Midbrain (tissue), 1 donor: Measurements from ENCODE around the gene MIAT.
A peak's percentile ranks its signal among the peaks of the same experiment; 100 is the strongest.
"Not testable (repeated sequence)": the region's sequence is repeated elsewhere in the genome, so short reads cannot be mapped to it uniquely, and the experiment has no call there.

Experiments used
- DNase-seq: peaks from one replicate; lab custom pipeline; 2025; lab: John Stamatoyannopoulos, UW

Gene MIAT

DNA sequence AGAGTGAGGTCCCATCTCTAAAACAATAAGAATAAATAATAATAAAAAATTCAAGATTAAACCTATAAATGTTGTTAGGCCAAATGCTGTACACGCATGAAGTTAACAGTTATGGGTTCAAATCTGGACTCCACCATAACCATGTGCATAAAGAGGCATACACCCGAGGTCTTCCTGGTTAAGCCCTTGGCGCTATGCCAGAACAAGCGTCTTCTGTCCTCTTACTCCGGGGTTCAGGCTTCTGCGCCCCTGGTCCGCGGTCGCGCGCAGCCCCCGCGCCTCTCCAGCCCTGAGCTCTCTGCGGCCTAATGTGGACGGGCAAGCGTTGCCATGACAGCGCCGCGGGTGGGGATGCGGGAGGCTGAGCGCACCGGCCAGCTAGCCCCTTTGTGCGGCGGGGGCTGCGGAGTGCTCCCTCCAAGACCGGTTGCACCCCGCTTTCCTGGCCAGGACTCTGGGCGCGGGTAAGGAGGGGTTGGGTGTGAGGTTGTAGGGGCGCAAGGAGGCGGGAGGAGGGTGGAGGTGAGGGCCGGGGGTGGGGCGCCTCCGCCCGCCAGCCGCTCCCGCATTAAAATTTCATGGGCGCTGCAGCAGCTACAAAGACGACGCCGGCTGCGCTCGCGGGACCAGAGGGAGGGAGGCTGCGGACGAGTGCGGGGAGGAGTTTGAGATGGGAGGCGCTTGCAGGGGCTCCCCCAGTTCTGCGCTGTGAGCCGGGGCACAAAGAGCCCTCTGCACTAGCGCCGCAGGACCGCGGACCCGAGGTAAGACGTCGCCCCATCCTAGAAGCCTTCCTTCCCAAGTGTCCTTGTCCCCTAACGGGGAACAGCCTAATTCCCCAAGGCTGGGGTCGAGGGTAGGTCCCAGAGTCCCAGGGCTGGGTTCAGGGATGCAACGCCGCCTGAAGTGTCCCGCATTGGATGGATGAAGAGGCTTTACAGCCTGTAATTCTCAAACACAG is at the start of gene MIAT:
Gene MIAT (plus strand): TSS at position 698 of the 961 bp plus-strand sequence.
- peak; percentile 41 for DNase-seq

DNA sequence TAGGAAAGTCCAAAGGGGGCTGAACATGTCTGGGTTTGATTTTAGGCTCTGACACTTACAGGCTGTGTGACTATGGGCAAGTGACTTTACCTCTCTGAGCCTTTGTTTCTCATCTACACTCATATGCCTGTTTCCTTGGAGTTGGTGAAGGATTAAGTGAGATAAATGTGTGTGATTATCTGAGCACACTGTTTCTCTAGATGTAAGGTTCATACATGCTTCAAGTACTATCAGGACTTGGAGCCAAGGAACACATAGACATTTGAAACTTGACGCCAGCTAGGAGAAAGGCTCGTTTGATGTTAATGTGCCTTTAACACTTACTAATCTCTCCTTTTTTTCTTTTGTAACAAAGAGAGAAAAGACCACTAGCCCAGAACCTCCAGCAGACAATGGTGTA is 49.3 kb upstream of the MIAT start:
- DNase-seq = no peak

GRCh38 chr22:26609287-26609686 is 48.1 kb upstream of the MIAT start:
- DNase-seq = no peak

- peak; percentile 12 for DNase-seq
Measured at GRCh38 chr22:26610072-26610958, 47.1 kb upstream of the MIAT start.

GRCh38 chr22:26610996-26611395 is 46.4 kb upstream of the MIAT start:
- no peak for DNase-seq

DNA sequence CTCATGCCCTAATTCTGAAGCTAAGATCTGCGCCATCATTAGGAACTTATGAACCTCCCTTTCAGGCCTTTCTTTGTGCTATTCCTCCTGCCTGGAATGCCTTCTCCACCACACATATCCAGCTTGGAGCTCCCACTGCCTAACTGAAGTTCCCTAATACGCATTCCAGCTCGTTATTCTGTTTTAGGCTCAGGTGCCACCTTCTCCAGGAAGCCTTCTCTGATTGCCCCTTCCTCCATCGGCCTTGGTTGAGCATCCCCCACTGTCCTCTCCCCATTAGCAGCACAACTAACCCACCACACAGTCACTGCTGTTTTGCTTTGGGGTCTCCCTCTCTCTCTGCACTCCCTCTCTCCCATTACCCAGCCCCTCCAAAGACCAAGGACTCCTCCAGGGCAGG is 44.7 kb upstream of the MIAT start:
- no peak for DNase-seq

DNA sequence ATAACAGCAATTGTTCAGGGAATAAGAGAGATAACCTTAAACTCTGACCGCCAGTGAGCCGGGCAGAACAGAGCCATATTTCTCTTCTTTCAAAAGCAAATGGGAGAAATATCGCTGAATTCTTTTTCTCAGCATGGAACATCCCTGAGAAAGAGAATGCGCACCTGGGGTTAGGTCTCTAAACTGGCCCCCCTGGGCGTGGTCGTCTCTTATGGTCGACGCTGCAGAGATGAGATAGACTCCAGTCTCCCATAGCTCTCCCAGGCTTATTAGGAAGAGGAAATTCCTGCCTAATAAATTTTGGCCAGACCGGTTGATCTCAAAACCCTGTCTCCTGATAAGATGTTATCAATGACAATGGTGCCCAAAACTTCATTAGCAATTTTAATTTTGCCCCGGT is 43.6 kb upstream of the MIAT start:
- not testable (repeated sequence) for DNase-seq

- DNase-seq = no peak
Measured at GRCh38 chr22:26614322-26614721, 43.1 kb upstream of the MIAT start.

GRCh38 chr22:26615149-26615548 is 42.2 kb upstream of the MIAT start:
- DNase-seq = no peak

- DNase-seq = no peak
Measured at GRCh38 chr22:26615830-26616435, 41.5 kb upstream of the MIAT start.

- no peak for DNase-seq
Measured at GRCh38 chr22:26616650-26617049, 40.7 kb upstream of the MIAT start.

- no peak for DNase-seq
Measured at GRCh38 chr22:26617271-26618199, 39.9 kb upstream of the MIAT start, which contains the start of gene CRYBB1. TSS of gene CRYBB1 (minus strand) at chr22:26618027. CDS start at chr22:26616319, 1,708 bp downstream.

GRCh38 chr22:26618455-26618854 is 38.9 kb upstream of the MIAT start:
- no peak for DNase-seq

DNA sequence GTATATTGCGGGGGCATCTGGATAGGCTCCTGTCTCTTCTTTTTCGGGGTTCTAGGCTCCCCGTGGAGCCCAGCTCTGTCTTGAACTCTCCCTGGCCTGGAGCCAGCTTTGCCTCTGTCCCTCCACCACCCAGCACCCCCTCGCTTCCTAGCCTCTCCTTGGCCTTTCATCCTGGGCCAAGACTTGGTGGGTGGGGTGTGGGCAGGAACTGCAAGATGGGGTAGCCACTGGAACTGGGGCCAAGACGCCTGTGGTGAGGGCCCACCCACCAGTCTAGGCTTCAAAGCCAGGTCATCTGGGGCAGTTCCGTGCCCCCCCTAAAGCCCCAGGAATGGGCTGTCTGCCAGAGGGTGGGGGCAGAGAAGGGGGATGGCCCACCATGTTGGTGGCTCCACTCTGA is 37.9 kb upstream of the MIAT start:
- no peak for DNase-seq

- DNase-seq = no peak
Measured at GRCh38 chr22:26620197-26620596, 37.2 kb upstream of the MIAT start.

- DNase-seq = no peak
Measured at GRCh38 chr22:26621663-26622062, 35.7 kb upstream of the MIAT start, which contains the start of gene CRYBA4. TSS of gene CRYBA4 (plus strand) at chr22:26621963. CDS start at chr22:26622597, 634 bp downstream.

- DNase-seq = no peak
Measured at GRCh38 chr22:26623984-26624383, 33.4 kb upstream of the MIAT start.

- no peak for DNase-seq
Measured at GRCh38 chr22:26624803-26625202, 32.6 kb upstream of the MIAT start.

DNA sequence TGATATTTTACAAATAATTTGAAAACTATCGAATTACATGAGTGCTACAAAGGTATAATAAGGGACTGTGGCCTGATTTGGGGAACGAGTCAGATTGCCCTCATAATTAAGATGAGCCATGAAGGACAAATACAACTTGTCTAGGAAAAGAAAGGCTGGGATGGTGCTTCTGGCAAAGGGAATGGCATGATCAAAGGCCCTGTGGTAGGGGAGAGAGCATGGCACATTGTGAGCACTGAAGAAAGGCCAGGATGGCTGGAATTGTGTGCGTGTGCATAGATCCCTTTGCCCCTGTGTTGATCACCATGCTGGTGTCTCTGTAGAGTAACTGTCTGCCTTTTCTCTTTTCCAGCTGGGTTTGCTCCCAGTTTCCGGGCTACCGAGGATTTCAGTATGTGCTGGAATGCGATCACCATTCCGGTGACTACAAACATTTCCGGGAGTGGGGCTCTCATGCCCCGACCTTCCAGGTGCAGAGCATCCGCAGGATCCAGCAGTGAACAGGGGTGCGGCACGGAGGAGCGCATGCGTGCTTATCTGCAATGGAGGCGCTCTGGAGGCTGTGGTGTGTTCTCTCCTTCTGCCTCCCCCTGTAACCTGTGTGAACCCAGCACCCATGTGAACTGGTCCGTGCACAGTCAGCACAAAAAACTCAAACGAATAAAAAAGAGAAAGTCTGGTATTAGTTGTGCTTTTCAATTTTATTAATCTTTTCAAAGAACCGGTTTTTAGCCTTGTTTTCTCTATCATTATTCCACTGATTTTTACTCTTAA is 27.2 kb upstream of the MIAT start:
- DNase-seq = no peak

DNA sequence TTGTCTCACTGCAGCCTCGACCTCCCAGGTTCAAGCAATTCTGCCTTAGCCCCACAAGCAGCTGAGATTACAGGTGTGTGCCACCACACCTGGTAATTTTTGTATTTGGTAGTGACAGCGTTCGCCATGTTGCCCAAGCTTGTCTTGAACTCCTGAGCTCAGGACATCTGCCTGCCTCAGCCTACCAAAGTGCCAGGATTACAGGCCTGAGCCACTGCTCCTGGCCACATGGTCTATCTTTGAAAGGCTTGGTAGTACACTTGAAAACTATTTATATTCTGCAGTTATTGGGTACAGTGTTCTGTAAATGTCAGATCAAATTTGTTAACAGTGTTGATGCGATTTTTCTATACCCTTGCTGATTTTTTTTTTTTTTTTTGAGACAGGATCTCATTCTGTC is 26.1 kb upstream of the MIAT start:
- no peak for DNase-seq
